NCI-H2107 treated with DMSO at 0.1 percent for 48 hours (cell line): ENCODE data around the gene ADCY4.
A peak's percentile ranks its signal among the peaks of the same experiment; 100 is the strongest.
"Not testable (repeated sequence)": the region's sequence is repeated elsewhere in the genome, so short reads cannot be mapped to it uniquely, and the experiment has no call there.

ENCODE experiments used
- DNase-seq: peaks from one replicate; lab custom pipeline; 2025; ENCODE audit not compliant: unreplicated experiment; lab: John Stamatoyannopoulos, UW

ADCY4 gene

GRCh38 chr14:24366721-24367513, 32.0 kb upstream of the ADCY4 start:
- DNase-seq = peak; percentile 98

GRCh38 chr14:24366413-24366720, 31.5 kb upstream of the ADCY4 start:
- DNase-seq = no peak

GRCh38 chr14:24365600-24366412, 30.9 kb upstream of the ADCY4 start:
- peak; percentile 85 for DNase-seq

GRCh38 chr14:24364841-24365240, 30.0 kb upstream of the ADCY4 start:
- no peak for DNase-seq

GRCh38 chr14:24363401-24363800, 28.5 kb upstream of the ADCY4 start:
- DNase-seq = no peak

GRCh38 chr14:24362241-24362960, 27.5 kb upstream of the ADCY4 start:
- no peak for DNase-seq

GRCh38 chr14:24361326-24361725, 26.5 kb upstream of the ADCY4 start:
- no peak for DNase-seq

GRCh38 chr14:24360281-24360680, 25.4 kb upstream of the ADCY4 start:
- no peak for DNase-seq

- DNase-seq = no peak
Observed at GRCh38 chr14:24356208-24356607, 21.3 kb upstream of the ADCY4 start.

GRCh38 chr14:24355009-24355408, 20.1 kb upstream of the ADCY4 start:
- no peak for DNase-seq

GRCh38 chr14:24354482-24354825, 19.6 kb upstream of the ADCY4 start:
- not testable (repeated sequence) for DNase-seq

- DNase-seq = no peak
Observed at GRCh38 chr14:24353559-24354481, 18.9 kb upstream of the ADCY4 start.

GRCh38 chr14:24351517-24351916, 16.6 kb upstream of the ADCY4 start:
- DNase-seq = no peak

- DNase-seq = no peak
Observed at GRCh38 chr14:24349742-24350141, 14.9 kb upstream of the ADCY4 start.

- DNase-seq = no peak
Observed at GRCh38 chr14:24348186-24348585, 13.3 kb upstream of the ADCY4 start.

- no peak for DNase-seq
Observed at GRCh38 chr14:24347134-24347533, 12.3 kb upstream of the ADCY4 start.

GRCh38 chr14:24343795-24344660, 9.2 kb upstream of the ADCY4 start:
- no peak for DNase-seq

- no peak for DNase-seq
Observed at GRCh38 chr14:24342889-24343288, 8.0 kb upstream of the ADCY4 start.

GRCh38 chr14:24340606-24341005, 5.7 kb upstream of the ADCY4 start:
- DNase-seq = no peak
